ENCODE data around the gene MAP6.

DNA sequence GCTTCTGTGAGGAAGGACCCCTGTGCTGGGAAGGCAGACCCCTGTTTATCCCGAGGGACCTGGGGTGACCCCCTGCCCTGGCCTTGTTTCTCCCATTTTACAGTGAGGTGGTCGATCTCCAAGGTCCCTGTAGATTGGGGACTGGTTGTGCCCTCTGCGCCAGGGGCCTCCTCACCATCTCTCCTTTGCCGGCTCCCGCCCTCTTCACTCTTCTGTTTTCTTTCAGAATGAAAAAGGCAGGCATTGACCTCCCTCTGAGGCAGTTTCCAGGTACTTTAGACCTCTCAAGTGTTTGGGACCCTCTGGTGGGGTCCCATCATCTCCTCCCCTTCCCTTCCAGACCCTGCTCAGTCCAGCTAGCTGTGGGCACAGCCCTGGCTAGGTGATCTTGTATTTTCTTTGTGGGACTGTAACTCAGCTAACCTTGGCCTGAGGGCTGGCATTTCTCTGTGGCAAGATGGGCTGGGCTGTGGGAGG is 105.3 kb downstream of the MAP6 start:
- TF ChIP-seq POLR2AphosphoS5 (IDR thresholded peaks at IDR 0.05; ENCODE audit: low read depth) (no peak), EZH2phosphoT487 (IDR thresholded peaks at IDR 0.05; ENCODE audit: unreplicated experiment) (no peak), EZH2 (IDR thresholded peaks at IDR 0.05; ENCODE audit: low read depth, unreplicated experiment) (no peak), NANOG (IDR thresholded peaks at IDR 0.05; ENCODE audit: borderline replicate concordance) (no peak), JUNB (IDR thresholded peaks at IDR 0.05; ENCODE audit: unreplicated experiment) (no peak), CREB1 (CRISPR knock-in tag; IDR thresholded peaks at IDR 0.05; ENCODE audit: low read depth) (no peak), ZNF114 (CRISPR knock-in tag; IDR thresholded peaks at IDR 0.05) (no peak), ZNF331 (CRISPR knock-in tag; IDR thresholded peaks at IDR 0.05; ENCODE audit: low read depth) (no peak)
- TF ChIP-seq, protein P1, sequence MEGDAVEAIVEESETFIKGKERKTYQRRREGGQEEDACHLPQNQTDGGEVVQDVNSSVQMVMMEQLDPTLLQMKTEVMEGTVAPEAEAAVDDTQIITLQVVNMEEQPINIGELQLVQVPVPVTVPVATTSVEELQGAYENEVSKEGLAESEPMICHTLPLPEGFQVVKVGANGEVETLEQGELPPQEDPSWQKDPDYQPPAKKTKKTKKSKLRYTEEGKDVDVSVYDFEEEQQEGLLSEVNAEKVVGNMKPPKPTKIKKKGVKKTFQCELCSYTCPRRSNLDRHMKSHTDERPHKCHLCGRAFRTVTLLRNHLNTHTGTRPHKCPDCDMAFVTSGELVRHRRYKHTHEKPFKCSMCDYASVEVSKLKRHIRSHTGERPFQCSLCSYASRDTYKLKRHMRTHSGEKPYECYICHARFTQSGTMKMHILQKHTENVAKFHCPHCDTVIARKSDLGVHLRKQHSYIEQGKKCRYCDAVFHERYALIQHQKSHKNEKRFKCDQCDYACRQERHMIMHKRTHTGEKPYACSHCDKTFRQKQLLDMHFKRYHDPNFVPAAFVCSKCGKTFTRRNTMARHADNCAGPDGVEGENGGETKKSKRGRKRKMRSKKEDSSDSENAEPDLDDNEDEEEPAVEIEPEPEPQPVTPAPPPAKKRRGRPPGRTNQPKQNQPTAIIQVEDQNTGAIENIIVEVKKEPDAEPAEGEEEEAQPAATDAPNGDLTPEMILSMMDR (conservative IDR thresholded peaks at IDR 0.05; ENCODE audit: low read depth in 2 of 2) = no peak
- TF ChIP-seq, protein P2, sequence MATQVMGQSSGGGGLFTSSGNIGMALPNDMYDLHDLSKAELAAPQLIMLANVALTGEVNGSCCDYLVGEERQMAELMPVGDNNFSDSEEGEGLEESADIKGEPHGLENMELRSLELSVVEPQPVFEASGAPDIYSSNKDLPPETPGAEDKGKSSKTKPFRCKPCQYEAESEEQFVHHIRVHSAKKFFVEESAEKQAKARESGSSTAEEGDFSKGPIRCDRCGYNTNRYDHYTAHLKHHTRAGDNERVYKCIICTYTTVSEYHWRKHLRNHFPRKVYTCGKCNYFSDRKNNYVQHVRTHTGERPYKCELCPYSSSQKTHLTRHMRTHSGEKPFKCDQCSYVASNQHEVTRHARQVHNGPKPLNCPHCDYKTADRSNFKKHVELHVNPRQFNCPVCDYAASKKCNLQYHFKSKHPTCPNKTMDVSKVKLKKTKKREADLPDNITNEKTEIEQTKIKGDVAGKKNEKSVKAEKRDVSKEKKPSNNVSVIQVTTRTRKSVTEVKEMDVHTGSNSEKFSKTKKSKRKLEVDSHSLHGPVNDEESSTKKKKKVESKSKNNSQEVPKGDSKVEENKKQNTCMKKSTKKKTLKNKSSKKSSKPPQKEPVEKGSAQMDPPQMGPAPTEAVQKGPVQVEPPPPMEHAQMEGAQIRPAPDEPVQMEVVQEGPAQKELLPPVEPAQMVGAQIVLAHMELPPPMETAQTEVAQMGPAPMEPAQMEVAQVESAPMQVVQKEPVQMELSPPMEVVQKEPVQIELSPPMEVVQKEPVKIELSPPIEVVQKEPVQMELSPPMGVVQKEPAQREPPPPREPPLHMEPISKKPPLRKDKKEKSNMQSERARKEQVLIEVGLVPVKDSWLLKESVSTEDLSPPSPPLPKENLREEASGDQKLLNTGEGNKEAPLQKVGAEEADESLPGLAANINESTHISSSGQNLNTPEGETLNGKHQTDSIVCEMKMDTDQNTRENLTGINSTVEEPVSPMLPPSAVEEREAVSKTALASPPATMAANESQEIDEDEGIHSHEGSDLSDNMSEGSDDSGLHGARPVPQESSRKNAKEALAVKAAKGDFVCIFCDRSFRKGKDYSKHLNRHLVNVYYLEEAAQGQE (IDR thresholded peaks at IDR 0.05; ENCODE audit: unreplicated experiment) = no peak
